GM12801 (cell line): Measurements from ENCODE around the gene MTCP1.

Source experiments
- TF ChIP-seq, protein P1 (sequence below): IDR thresholded peaks from one replicate; pipeline ENCODE4 v1.5.1; 2011; ENCODE audit warnings: control low read depth; ENCODE audit not compliant: insufficient read length; ENCODE audit errors: extremely low read depth

MTCP1 gene

DNA sequence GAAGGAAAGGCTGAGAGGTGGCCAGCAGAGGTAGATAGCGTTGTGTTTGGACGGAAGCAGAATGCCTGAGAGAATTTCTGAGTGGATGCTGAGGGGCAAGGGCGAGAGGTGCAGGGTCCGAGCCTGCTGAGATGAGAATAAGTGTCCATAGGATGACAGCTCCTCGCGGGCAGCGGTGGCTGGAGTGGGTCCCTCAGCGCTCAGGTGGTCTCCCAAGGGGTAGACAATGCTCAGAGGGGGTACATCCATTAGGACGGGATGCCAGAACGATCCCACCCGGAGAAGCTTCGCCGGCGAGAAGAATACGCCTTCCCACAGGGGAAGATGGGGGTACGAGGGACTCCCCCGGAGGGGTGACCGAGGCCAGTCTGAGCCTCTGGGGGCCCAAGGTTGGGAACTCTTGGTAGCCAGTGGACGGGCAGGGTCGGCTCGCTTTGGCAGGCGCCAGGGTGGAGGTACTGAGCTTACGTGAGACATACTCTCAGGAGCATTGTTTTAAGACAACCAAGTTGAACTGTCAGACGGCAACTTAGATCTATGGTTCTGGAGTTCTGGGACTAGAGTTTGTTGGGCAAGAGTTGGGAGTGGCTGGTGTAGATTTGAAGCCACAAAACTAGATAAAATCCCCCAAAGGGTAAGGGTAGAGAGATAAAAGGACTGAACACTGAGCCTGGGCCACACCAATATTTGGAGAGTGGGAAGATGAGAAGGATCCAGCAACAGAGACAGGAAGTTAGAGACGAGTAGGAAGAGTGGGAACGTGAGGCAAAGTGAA, 16.2 kb upstream of the MTCP1 start:
- TF ChIP-seq, protein P1, sequence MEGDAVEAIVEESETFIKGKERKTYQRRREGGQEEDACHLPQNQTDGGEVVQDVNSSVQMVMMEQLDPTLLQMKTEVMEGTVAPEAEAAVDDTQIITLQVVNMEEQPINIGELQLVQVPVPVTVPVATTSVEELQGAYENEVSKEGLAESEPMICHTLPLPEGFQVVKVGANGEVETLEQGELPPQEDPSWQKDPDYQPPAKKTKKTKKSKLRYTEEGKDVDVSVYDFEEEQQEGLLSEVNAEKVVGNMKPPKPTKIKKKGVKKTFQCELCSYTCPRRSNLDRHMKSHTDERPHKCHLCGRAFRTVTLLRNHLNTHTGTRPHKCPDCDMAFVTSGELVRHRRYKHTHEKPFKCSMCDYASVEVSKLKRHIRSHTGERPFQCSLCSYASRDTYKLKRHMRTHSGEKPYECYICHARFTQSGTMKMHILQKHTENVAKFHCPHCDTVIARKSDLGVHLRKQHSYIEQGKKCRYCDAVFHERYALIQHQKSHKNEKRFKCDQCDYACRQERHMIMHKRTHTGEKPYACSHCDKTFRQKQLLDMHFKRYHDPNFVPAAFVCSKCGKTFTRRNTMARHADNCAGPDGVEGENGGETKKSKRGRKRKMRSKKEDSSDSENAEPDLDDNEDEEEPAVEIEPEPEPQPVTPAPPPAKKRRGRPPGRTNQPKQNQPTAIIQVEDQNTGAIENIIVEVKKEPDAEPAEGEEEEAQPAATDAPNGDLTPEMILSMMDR, result no peak

DNA sequence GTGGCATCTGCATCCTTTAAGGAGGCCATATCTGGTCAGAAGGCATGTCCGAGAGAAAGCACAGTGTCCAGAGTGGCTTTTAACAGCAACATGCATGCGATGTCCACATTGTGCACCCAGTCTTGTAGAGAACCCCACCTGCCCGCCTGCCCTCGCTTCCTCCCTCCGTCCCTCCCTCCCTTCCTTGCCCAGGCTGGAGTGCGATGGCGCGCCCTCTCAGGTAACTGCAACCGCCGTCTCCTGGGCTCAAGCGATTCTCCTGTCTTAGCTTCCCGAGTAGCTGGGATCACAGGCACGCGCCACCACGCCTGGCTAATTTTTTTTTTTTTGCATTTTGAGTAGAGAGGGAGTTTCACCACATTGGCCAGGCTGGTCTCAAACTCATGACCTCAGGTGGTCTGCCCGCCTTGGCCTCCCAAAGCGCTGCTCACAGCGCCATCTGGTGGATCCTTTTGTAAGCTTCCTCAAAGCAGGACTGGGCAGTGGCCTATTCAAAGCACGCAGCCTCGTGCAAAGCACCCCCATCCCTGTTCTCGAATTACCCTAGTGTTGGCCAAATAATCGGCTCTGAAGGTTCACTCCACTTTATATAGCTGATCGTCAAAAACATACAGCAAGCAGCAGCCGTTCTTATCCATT, 15.4 kb upstream of the MTCP1 start:
- TF ChIP-seq, protein P1, result no peak

DNA sequence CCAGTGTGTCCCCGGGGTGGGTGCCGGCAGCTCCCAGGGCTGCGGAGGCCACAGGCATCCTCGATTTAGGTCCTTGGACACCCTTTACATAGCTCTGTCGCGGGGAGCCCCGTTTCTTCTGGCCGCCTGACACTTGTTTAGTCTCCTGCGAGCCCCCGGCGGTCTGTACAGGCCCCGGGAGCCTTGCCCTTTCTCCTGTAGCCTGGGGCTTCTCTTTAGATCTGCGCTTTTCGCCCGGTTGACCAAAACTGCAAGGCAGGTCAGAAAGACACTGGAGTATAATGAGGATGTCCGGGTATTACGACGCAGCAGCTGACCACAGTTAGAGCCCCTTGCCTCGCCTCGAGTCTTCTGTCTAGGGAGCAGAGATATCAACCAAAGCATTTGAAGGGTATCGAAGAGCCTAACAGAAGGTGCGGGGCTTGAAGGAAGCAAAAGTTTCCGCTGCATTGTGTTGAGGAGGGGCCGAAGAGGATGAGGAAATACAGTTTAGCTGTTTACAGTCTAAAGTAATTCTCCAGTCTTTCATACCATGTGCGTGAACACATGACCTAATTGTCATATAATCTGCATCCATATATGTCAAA, 851 bp upstream of the MTCP1 start:
- TF ChIP-seq, protein P1, result no peak

DNA sequence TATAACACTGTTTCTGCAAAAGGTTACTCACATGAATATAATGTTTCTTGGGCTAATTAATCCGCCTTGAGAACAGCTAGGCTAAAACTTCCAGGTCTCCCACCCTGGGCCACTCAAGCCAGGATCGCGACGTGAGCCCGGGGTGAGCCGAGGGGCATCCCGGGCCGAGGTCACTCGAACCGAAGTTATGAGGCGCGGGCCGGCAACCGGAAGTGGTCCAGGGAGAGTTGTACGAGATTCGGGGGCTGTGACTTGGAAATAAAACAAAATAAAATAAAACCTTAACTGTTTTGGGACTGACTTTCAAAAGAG, 317 bp downstream of the MTCP1 start:
- TF ChIP-seq, protein P1, result no peak

DNA sequence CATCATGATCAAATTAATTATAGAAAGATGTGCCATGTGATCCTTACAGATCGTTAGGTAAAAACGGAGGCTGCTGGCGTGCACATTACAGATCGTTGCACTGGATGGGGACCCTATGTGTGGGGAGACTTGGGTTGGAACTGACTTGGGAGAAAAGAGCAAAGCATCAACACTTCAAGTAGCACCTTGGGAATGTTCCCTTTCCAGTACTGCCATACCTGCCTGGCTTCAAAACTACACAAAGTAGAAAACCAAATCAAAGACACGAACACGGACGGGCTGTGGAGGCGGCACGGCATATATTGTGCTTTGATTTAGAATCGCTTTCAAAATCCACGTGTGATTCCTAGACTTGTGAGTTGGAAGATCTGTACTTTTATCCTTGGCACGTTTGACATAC, 898 bp downstream of the MTCP1 start:
- TF ChIP-seq, protein P1, result no peak

DNA sequence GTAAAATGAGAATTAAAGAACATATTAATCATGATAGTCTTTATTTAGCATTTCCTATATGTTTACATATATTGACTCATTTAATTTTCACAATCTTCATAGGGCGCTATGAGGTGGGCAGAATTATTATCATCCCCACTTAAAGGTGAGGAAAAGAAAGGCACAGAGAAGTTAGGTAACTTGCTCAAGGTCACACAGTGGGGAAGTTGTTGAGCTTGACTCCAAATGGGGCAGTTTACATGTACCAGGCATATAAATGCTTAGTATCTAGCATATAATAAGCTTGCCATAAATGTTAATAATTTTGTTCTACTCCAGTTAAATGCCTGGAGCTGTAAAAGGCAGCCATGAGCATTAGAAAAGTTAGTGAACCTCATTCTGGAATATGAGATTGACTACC, 1.5 kb downstream of the MTCP1 start:
- TF ChIP-seq, protein P1, result no peak

DNA sequence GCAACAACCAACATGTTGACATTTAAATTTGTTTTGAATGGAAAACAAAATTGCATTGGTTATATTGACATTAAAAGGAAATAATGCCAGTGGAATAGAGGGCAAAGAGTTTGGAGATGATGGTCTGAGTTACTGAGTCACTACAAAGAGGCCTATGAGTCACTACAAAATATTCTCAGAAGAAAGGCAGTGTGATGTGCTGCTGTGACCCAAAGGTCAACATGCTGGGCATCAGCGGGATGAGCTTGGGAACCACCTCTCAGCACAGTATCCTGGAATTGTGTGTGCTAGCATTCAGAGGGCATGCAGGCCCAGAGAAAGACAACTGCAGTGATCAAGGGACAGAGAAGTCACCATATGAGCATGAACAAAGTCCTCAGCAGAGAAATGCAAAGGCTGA, 2.8 kb downstream of the MTCP1 start:
- TF ChIP-seq, protein P1, result no peak
